LHCN-M2 (cell line): ENCODE results near the gene MEIS1. TPM values are rescaled to one million over a fixed set of nuclear protein-coding genes. Genes with fewer than 3 reads are reported as not detected.

Experiments used
- DNase-seq: peaks from one replicate; pipeline ENCODE4 v3.0.0-alpha.2; 2012; ENCODE audit warnings: low read depth
- total RNA-seq: library from RNA; depleted of rRNA; stranded (reverse); fragments of >200 nt; gene quantifications from 2 replicates; pipeline ENCODE4 v1.2.3, GENCODE V29; 2014

MEIS1 gene
- total RNA-seq, 1 experiment from 2014 or later, result 3.3 TPM

DNA sequence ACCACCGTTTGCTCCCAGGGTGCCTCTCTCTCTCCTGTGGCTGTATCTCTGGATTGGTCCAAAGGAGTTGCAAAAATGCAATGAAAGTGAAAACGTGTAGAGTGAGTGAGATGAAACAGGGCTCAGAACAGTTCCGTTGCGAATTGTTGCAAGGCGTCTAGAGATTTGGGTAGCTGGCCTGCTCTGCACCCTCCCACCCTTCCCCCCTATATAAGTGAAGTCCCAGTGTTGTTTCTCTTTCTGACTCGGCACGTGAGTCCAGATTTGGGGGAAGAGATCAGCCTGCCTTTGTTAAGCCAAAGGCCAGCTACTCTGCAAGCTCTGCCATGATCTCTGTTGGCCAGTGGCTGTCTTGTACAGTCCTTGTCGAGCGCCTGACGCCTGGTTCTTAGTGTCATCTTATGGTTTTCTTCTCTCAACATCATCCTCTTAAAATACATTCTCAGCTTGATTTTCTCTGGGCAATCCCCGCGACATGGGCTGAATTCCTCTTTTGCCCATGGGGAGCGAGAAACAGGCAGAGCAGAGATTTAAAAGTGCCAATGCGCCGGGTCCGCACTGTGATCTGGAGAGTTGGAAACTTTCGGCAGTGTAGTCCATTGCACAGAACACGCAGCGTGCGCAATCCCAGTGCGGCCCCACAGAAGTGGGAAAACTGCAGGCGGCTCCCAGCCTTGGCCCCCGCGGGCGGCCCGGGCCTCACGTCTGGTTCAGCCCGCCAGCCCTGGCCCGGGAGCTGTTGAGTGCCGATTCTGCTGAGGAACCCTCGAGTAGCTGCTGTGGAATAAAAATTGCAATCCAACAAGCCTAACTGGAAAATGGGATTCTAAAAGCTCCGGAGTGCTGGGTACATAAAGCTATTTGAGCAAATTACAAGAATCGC, 9.3 kb downstream of the MEIS1 start:
- no peak for DNase-seq

DNA sequence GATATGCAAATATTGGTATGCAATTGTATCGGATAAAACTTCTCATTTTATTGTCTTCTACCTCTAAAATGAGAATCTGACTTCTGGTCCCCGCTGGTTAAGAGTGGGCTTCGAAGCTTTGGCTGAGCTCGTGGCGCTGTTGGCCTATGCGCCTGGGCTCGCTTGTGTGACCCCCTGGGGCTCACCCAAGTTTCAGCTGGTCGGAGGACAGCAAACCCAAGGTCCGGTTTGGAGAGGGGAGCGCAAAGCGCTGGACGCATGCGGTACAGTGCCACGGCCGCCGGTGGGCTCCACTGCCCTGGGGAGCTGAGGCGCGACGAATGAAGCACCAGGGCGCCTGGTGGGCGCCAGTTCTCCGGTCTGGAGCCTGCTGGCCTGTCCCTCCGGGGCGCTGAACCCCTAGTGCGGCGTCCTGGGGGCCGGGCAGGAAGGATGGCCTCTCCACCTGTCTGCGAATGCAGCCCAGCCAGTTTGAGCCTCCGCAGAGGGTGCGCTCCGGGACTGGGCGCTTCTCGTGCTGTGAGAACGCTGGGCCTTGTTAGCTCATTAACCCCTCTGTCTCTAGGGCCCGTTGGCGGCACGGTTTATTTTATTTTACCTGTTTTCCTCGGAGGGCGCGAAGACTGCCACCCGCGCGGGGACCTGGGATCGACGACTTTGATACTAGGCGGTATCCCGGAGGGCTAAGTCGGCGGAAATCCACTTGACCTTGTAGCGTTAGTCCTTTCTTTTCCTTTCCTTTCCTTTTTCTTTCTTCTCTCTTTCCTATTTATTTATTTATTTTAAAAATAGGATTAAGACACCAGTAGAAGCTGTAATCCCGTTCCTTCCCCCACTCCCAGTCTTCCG, 10.4 kb downstream of the MEIS1 start:
- DNase-seq, result no peak

DNA sequence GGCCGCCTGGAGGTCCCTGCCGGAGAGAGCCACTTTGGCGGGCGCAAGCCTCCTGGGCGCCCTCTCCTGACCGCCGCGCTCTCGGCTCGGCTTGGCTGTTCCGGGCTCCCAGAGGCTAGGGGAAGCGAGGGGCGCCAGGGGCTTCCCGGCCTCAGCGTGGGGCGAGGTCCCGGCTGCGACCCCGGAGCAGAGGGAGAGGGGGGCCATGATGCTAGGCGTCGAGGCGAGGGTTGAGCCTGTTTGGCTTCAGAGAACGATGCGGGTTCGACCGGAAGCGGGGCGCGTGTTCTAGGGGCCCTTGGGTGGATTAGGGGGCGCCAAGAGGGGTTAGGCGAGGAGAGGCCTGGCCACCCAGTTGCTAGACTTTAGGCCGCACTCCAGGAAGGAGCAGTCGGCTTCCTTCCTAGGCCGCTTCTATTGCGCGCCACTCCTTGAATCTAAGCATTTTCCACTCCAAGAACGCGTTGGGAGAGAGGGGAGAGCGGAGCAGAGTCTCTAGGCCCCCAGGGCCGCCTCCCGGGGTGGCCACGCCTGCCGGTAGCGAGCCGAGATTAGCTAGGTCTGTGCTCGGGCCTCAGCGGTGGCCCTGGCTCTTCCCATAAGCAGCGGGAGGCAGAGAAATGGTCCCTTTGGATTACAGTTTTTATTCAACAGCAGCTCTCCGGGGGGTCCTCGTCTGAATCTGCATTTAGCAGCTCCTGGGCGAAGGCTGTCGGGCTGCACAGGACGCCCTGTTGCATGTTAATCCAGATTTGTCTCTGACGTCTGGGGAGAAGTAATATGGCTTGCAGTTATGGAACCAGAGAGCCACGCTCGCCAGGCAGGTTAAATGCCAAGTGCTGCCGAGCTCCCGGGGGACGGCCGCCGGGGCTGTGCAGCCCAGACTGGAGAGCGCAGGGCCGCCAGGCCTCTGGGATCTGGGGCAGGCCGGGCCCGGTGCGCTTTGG, 11.3 kb downstream of the MEIS1 start:
- no peak for DNase-seq

DNA sequence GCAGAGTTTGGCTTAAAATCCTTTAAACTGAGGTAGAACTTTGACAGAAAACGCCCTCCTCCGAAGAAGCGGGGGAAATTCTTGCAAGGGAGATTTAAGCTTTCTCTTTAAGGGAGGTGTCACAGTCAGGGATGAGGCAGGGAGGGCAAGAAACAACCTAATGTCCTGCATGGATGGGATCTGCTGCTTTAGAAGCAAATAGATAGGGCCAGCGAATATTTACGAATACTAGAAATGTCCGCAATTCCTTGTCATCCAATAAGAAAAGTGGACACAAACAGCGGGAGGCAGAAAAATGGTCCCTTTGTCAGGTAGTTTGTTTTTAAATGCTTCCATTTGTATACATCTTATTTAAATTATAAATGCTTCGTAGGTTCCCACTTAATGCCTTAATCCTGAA, 12.0 kb downstream of the MEIS1 start:
- DNase-seq, result no peak

DNA sequence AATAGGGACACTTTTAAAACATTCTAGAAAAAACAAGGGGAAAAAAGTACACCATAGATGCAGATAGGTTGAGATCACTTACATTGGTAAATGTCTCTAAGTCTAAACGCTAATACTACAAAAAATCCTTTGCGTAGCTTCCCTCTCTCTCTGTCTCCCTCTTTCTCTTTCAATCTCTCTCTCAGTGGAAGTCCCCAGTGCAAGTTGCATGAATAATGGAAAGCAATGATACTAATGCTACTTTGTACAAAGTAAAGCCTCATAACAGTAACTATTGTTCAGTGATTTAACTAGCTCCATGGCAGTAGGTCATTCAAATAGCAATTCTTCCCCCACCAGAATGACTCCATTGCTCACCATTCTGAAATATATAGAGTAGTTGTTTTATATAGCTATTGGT, 12.8 kb downstream of the MEIS1 start:
- no peak for DNase-seq

DNA sequence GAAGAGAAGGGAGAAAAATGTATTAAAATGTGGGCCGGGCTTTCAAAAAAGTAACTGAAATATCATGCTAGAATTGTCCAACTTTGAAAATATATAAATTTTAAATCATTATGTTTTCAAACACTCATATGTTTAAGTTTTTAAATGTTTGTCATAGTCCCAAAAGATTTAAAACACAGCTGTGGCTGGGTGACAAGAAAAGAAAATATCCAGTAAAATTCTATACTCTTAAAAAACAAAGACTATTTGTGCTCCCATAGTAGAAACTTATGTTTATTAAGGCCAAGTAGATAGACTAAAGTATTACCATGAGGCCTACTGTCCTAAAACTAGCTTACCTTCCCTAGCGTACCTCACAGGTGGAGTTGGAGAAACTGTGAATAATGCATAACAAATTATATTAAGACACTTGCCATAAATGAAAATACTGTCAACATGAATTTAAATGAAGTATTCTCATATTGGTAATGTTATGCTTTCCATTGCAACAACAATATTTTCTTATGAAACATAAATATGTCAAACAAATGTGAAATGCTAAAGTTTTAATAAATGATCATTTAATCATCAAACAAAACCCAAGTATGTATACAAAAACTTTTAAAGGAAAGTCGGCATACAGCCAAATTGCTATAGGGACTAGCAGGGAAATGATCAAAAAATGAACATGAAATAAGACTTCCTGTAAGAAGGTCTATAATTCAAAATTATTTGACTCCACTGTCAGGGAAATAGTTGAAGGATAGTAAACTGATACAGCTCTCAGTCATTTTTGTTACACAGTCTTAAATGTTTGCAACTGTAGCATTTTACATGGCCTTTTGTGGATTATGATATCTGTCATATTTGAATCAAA, 13.4 kb downstream of the MEIS1 start:
- DNase-seq, result no peak

DNA sequence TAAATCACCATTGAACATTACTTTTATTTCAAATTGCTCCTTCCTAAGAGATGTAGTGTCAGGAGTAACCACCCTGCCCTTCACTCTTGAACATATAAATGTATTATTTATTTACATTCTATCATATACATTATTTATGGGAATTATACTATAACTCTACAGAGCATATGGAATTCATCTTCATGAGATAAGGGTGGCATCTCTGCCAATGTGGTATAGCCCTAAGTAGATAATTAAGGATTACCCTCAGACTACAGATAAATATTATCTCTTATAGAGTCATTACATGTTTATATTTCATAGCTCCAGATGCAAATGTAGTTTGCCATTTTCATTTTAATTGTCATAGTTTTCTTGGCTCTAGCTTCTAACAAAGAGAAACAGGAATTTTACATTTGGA, 17.3 kb downstream of the MEIS1 start:
- DNase-seq, result no peak

DNA sequence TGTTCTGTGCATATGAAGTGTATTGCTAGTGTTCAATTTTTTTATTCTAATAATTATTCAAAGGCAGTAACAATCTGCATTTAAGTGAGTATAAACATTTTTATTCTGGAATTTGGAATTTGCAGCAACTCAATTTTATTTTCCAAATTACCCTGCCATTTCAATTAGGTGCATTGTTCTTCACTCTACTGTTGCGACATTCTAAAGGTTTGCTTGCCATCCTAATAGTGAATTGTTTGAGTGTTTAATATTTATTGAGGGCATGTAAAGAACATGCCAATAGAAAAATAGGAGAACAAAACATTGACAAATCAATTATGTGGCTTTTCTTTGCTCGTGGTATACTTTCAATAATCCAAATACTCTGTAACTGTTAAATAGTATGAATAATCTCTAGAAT, 18.0 kb downstream of the MEIS1 start:
- DNase-seq, result no peak

DNA sequence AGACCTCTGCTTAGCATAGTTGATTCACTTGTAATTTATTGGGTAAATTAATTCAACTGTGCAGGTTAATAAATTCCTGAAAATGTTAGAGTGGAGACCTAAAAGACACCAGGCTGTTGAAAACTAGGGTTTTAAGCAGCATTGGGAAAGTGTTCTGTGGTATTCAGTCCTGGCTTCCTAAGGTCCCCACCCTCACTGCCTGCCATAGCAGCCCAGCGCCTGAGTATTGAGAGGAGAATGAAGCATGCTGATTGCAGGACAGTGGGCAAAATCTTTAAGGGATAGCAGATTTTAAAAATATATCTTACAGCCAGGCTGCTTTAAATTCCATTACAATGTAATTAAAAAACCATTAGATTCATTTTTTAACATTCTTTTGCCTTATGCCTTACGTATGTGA, 20.6 kb downstream of the MEIS1 start:
- no peak for DNase-seq

DNA sequence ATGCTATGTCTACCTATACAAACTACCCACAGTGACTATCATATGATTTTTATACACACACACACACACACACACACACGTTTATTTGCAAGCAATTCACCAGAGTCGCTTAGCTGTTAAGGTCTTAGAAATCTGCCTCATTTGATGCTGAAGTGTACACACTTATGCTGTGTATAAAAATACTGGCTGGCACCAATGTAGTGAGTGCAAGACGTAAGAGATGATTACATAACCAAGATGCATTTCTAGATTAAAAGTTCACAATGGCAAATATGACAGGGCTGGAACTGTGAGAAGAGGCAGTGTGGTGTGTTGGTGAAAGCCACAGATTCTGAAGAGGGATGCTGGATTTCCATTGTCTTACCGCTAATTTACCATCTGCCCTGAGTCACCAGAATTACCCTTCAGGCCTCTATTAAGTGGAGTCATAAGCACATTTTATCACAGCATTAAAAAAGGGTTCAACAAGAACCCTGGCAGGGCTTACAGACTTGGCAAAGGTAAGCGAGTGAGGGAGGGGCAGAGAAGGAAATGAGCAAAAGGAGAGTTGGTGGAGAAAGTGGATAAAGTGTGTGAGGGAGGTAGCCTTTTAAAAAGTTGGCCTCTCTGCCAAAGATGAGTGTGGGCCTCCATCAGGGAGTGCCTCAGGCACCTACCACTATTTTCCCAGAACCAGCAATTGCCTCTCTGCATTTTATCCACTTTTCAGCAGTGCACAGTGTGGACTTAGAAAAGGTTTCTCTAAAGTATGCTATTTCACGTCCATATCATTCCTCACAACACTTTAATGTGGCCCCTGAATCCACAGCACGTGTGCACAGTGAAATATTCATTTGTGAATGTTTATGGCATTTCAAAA, 21.5 kb downstream of the MEIS1 start:
- DNase-seq, result no peak

DNA sequence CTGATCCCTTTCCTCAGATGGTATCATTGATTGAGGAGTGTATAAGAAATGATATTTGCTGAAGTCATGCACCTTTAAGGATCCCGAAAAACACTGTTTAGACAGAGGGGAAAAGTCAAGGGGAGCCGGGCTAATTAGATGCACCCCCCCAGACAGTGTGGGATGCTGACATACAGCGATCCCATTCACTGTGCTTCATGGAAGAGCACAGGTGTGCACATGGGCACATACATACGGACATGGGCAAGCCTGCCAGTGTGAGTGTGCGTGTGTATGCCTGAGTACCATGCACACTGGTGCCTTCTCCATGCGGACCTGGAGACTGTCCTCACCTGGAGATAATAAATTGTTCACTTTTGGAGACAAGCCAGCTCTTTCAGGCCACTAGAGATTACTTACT, 22.6 kb downstream of the MEIS1 start:
- DNase-seq, result no peak

DNA sequence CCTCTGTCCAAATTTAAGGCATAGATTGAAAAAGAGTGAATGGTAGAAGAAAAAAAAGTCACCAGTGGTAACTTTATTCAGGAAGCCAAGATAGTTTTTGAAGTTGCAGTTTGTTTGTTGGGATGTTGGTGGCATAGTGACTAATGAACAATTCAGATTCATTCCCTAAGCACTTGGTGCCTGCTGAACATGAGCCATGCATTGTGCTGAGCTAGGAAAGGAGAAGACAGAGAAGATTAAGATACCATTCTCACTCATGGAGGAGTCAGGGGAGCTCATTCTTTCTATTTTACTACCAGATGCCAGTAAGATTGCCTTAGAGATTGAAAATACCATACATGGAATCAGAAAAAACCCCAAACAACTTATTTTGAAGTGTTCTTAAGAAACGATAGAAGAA, 25.1 kb downstream of the MEIS1 start:
- DNase-seq, result no peak

DNA sequence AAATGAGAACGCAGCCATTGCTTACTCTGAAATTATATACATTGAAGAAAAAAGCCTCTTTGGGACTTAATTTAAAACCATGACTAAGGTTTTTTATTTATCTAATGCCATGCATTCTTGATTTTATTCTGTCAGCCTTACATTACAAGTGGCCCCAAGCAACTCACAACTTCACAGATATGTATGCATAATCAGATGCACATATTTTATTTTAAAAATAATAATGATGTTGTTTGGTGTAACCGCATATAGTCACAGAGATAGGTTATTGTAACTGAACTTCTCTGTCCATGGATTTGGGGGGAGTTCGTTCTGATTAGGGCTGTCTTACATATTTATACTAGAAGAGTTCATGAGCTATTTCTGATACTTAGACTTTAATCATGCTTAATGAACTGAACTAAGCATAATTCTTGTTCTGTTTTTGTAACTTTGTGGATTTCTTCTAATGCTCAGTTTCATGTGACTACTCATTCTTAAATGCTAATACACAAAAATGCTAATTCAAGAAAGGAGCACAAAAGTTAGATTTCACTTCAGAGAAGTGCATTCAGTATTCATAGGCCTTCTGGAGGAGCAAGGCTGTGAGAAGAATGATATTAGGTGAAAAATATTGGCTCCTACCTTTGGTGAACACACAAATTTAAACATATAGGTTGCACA, 26.2 kb downstream of the MEIS1 start:
- DNase-seq, result no peak

DNA sequence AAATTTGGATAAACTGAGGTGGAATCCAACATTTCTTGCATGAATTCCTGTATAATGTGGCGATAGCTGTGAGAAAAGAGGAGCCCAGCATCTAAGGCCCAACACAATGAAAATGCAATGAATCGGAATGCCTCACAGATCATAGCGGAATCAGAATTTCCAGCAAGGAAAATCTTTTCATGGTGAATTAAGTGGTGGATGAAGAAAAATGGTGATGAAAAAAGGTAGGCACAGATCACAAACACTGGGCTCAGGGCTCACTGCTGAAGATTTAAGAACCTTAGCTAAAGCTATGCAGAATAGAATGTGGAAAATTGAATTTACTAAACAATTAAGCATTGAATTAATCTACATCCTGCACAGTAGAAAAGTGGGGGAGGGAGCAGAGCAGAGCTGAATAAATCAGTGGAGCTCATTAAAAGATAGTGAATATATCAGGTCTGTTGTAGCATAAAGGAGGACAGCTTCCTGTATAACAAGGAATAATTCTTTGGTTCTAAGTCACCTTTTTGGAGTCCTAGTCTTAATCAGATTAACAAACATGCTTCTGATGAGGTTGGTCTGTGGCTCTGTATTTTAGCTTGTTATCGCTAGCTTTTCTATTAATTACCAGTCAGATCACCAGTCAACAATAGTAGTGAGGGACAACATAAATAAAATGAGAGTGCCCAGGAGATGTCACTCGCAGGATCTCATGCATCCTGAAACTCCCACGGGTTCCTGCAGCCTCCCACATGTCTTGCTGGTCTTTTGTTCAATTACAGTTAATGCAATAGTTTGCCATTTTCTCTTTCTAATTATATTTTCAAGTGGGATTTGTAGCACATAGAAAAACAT, 27.0 kb downstream of the MEIS1 start:
- no peak for DNase-seq

DNA sequence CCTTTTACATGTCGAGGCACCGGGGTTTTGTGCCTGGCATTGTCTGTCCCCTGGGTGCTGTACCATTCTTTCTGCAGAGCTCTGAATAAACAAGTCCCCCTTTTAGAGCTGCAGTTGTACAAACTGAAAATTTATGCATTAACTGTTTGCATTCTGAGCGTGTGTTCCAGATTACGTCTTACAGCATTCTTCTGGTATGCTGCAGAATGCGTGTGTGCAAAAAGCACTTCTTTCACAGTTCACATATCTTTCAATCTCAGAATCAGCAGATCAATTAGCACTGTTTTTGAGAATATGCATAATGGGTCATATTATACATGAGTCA, 27.5 kb downstream of the MEIS1 start:
- DNase-seq, result no peak

DNA sequence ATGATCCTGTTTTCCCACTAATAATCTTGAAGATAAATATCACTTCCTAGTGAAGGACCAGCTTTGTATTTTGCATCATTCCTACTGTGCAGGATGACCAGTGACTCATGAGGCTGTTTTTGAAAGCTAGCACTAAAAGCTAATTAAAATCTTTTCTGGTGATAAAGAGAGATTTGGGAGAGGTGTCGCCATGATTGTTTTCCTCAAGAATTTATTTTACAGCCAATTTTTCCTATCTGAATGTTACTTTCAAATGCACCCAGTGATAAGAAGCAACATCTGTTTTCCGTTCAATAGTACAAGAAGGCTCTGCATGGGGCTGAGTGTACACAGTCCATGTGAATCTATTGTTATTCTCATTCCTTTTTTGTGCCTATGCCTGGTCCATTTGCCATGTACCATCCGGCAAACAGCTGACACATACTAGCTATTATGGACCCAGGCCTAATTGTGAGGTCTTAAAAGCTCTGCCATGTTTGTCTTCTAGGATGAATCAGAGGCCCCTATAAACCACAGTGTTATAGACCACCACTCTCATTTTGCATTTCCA, 28.4 kb downstream of the MEIS1 start:
- no peak for DNase-seq

DNA sequence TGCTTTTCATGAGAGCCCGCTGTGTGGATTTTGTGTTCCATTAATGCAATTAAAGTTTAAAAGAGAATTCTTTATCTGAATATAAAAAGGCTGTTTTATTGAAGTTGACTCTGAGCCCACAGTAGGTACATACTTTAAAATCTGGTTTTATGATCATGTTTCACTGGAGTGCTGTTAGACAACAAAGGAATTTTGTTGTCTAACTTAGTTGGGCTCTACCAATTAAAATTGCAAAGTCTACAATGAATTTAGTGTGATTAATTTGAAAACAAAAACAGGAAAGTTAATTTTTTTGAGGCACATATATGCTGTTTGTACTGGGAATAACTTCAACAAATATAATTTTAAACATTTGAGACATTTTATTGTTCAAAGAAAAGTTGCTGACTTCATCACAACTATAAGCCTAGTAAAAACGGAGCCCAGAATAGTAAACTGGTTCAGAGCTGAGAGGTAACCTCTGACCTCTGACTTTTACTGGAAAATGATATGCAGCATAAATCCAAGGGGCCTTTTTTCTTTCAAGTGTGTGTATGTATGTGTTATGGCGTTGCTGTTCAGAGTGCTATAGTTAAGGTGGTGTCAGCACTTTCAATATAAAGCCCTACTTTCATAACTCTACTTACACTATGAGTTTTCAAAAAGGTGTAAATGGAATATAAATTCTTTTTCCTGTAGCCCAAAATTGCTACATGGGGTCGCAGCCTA, 30.2 kb downstream of the MEIS1 start:
- no peak for DNase-seq
